Measurements from ENCODE around the gene ITIH2.

DNA sequence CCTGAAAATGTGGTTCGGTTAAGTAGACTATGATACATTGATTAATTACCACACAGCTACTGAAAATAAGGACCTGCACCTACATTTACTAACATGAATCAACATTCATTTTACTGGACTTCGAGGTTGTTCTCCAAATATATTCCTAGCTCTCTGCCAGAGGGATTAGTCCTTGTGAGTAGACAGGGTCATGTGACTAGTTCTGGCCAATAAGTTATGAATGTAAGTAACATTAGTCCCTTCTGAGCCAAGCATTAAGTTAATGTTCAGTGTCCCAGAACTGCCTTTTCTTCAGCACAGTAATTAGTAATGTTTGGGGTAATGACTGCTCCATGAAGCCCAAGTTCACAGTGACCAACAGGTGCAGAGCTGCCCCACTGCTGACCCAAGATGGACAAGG is 45.6 kb upstream of the ITIH2 start:
- TF ChIP-seq, protein P1, sequence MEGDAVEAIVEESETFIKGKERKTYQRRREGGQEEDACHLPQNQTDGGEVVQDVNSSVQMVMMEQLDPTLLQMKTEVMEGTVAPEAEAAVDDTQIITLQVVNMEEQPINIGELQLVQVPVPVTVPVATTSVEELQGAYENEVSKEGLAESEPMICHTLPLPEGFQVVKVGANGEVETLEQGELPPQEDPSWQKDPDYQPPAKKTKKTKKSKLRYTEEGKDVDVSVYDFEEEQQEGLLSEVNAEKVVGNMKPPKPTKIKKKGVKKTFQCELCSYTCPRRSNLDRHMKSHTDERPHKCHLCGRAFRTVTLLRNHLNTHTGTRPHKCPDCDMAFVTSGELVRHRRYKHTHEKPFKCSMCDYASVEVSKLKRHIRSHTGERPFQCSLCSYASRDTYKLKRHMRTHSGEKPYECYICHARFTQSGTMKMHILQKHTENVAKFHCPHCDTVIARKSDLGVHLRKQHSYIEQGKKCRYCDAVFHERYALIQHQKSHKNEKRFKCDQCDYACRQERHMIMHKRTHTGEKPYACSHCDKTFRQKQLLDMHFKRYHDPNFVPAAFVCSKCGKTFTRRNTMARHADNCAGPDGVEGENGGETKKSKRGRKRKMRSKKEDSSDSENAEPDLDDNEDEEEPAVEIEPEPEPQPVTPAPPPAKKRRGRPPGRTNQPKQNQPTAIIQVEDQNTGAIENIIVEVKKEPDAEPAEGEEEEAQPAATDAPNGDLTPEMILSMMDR (IDR thresholded peaks at IDR 0.05; ENCODE audit: control extremely low read depth in 1 of 3, insufficient read depth in 1 of 3, low read depth in 1 of 3, low read length in 3 of 3) = no peak
- TF ChIP-seq, protein P2, sequence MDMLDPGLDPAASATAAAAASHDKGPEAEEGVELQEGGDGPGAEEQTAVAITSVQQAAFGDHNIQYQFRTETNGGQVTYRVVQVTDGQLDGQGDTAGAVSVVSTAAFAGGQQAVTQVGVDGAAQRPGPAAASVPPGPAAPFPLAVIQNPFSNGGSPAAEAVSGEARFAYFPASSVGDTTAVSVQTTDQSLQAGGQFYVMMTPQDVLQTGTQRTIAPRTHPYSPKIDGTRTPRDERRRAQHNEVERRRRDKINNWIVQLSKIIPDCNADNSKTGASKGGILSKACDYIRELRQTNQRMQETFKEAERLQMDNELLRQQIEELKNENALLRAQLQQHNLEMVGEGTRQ (IDR thresholded peaks at IDR 0.05; ENCODE audit: low read length) = no peak
- TF ChIP-seq EGR1 (IDR thresholded peaks at IDR 0.05; ENCODE audit: borderline replicate concordance, low read depth, low read length) = no peak
- TF ChIP-seq BACH1 (IDR thresholded peaks at IDR 0.05; ENCODE audit: low read length) = no peak
- no peak for TF ChIP-seq TAF7 (optimal IDR thresholded peaks at IDR 0.05; ENCODE audit: borderline replicate concordance, low read depth, low read length)
- TF ChIP-seq TAF1 (IDR thresholded peaks at IDR 0.05; ENCODE audit: low read depth, low read length) = no peak
- TF ChIP-seq EZH2 (IDR thresholded peaks at IDR 0.05; ENCODE audit: low read depth, low read length, severe bottlenecking) = no peak
- no peak for TF ChIP-seq CEBPB (IDR thresholded peaks at IDR 0.05; ENCODE audit: low read depth, low read length)
- TF ChIP-seq KDM5A (IDR thresholded peaks at IDR 0.05; ENCODE audit: low read length) = no peak
- no peak for TF ChIP-seq ZNF274 (IDR thresholded peaks at IDR 0.05; ENCODE audit: borderline replicate concordance, extremely low read depth, low read length)
- no peak for TF ChIP-seq POLR2A (IDR thresholded peaks at IDR 0.05; ENCODE audit: control extremely low read depth in 1 of 2, low read depth in 2 of 2, low read length in 2 of 2)
- TF ChIP-seq RFX5 (IDR thresholded peaks at IDR 0.05; ENCODE audit: borderline replicate concordance, low read depth, low read length) = no peak

Data from H1 (cell line).